ENCODE results near the gene JAK1.

DNA sequence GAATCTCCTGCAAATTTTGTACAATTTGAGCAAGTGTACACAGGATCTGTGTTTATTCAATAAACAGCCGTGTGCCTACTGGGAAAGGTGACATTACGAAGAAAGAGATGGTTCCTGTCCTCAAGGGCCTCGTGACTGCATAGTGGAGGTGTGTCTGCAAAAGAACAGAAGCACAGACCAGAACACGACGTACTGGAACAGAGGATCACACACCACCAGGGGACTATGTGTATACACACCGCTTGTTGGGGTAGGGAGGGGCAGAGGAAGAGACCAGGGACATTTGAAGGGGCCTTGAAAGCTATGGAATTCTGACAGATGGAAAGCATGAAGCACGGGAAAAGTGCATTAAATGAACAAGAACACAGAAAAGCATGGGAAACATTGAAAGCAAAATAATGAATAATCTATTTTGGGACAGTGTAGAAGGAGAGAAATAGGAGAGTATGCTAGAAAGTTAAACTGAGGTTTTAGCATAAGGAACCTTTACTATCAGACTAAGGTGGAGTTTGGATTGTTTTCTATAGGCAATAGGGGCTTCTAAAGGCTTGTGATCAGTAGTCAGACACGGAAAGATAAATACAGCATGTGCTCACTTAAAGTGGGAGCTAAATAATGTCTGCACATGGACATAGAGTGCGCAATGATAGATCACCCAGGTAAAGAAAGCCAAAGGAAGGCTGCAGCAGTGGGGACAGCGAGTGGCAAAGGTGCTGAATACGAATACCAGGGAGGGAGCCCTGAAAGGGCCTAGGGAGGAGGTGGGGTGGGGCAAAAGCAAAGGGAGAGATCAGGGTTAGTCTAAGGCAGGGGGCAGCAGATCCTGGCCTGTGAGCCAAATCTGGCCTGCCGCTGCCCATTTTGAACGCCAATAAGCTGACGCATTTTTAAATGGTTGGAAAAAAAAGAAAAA, 11.0 kb downstream of the JAK1 start:
- TF ChIP-seq, protein P1, sequence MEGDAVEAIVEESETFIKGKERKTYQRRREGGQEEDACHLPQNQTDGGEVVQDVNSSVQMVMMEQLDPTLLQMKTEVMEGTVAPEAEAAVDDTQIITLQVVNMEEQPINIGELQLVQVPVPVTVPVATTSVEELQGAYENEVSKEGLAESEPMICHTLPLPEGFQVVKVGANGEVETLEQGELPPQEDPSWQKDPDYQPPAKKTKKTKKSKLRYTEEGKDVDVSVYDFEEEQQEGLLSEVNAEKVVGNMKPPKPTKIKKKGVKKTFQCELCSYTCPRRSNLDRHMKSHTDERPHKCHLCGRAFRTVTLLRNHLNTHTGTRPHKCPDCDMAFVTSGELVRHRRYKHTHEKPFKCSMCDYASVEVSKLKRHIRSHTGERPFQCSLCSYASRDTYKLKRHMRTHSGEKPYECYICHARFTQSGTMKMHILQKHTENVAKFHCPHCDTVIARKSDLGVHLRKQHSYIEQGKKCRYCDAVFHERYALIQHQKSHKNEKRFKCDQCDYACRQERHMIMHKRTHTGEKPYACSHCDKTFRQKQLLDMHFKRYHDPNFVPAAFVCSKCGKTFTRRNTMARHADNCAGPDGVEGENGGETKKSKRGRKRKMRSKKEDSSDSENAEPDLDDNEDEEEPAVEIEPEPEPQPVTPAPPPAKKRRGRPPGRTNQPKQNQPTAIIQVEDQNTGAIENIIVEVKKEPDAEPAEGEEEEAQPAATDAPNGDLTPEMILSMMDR (IDR thresholded peaks at IDR 0.05; ENCODE audit: extremely low read depth in 1 of 2, insufficient read depth in 1 of 2, low read depth in 1 of 2, low read length in 2 of 2), result no peak
- TF ChIP-seq FOS (IDR thresholded peaks at IDR 0.05; ENCODE audit: borderline replicate concordance, insufficient read depth, low read length) (no peak), POLR2AphosphoS5 (IDR thresholded peaks at IDR 0.05; ENCODE audit: insufficient read depth, low read depth, low read length) (no peak), POLR2A (IDR thresholded peaks at IDR 0.05; ENCODE audit: low read depth, low read length) (no peak), JUN (IDR thresholded peaks at IDR 0.05; ENCODE audit: borderline replicate concordance, insufficient read depth, insufficient read length, low read depth) (no peak), EZH2 (IDR thresholded peaks at IDR 0.05; ENCODE audit: borderline replicate concordance, low read depth, low read length, severe bottlenecking) (no peak), MYC (IDR thresholded peaks at IDR 0.05; ENCODE audit: low read depth, low read length) (no peak)
- TF ChIP-seq, protein P2, sequence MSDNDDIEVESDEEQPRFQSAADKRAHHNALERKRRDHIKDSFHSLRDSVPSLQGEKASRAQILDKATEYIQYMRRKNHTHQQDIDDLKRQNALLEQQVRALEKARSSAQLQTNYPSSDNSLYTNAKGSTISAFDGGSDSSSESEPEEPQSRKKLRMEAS (IDR thresholded peaks at IDR 0.05; ENCODE audit: insufficient read depth, insufficient read length), result no peak

All from endothelial cell of umbilical vein (primary cell).